Stomach smooth muscle (tissue), 2 donors: ENCODE data around the gene RBM12.

Source experiments
- H3K27ac ChIP-seq: one replicate; pipeline ENCODE4 v1.7.0; 2013; ENCODE audit warnings: mild to moderate bottlenecking, low read length, inconsistent platforms
- H3K27me3 ChIP-seq, 2 donors: one replicate each; pipeline ENCODE4 v1.7.0; 2013; ENCODE audit warnings: low read length in 2 of 2; ENCODE audit not compliant: insufficient read depth in 2 of 2, control insufficient read depth in 1 of 2
- H3K36me3 ChIP-seq, 2 donors: one replicate each; pipeline ENCODE4 v1.7.0; 2013; ENCODE audit warnings: low read length in 2 of 2; ENCODE audit not compliant: control insufficient read depth in 2 of 2, insufficient read depth in 2 of 2
- H3K4me1 ChIP-seq: one replicate; pipeline ENCODE4 v1.7.0; 2013; ENCODE audit warnings: low read length; ENCODE audit not compliant: control insufficient read depth, insufficient read depth
- H3K4me3 ChIP-seq, 2 donors: one replicate each; pipeline ENCODE4 v1.7.0; 2013; ENCODE audit warnings: low read length in 2 of 2
- H3K9ac ChIP-seq, 2 donors: one replicate each; pipeline ENCODE4 v1.7.0; 2013; ENCODE audit warnings: low read length in 2 of 2, mild to moderate bottlenecking in 1 of 2
- H3K9me3 ChIP-seq, 2 donors: one replicate each; pipeline ENCODE4 v1.7.0; 2013; ENCODE audit warnings: low read length in 2 of 2; ENCODE audit not compliant: control insufficient read depth in 2 of 2
- donor health status: healthy.
- donor health status: Pancreatic carcinoma.

The RBM12 gene

DNA sequence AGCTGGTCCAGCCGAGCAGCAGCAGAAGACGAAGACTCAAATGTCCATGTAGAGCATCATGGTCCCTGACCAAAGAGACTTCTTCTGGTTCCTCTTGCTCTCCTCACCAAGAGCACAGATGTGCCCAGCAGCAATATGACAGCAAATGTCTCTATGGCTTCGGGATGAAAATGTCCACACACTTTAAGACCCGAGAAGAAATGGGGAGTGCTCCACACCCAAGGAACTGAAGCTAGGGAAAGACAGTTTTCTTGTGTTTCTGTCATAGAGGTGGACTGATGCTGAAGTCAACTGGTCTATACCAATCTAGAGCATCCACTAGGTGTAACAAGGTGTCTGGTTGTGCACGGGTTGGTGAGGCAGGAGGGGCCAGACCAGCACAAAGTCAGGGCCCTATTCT, 4.5 kb upstream of the RBM12 start:
- Histone ChIP-seq H3K9me3 (no peaks in the 10 kb centered on the region), H3K36me3 (peaks cover 41% of the 10 kb centered on the region in 2 donors)

GRCh38 chr20:35665949-35666288, 1.2 kb upstream of the RBM12 start:
- Histone ChIP-seq H3K9me3 (no peaks in the 10 kb centered on the region), H3K4me3 (no peak overlapping the region), H3K9ac (no peak overlapping the region), H3K4me1 (peaks cover 7% of the 10 kb centered on the region), H3K27ac (no peak overlapping the region), H3K36me3 (peaks cover 21 to 22% of the 10 kb centered on the region in 2 donors), H3K27me3 (no peaks in the 10 kb centered on the region)

More for the DNA sequence above, 4.5 kb upstream of the RBM12 start:
- no peaks in the 10 kb centered on the region for H3K27me3 ChIP-seq
- no peaks in the 10 kb centered on the region for H3K4me1 ChIP-seq
- H3K4me3 ChIP-seq = no peak overlapping the region
- H3K27ac ChIP-seq = no peak overlapping the region
- no peak overlapping the region for H3K9ac ChIP-seq

DNA sequence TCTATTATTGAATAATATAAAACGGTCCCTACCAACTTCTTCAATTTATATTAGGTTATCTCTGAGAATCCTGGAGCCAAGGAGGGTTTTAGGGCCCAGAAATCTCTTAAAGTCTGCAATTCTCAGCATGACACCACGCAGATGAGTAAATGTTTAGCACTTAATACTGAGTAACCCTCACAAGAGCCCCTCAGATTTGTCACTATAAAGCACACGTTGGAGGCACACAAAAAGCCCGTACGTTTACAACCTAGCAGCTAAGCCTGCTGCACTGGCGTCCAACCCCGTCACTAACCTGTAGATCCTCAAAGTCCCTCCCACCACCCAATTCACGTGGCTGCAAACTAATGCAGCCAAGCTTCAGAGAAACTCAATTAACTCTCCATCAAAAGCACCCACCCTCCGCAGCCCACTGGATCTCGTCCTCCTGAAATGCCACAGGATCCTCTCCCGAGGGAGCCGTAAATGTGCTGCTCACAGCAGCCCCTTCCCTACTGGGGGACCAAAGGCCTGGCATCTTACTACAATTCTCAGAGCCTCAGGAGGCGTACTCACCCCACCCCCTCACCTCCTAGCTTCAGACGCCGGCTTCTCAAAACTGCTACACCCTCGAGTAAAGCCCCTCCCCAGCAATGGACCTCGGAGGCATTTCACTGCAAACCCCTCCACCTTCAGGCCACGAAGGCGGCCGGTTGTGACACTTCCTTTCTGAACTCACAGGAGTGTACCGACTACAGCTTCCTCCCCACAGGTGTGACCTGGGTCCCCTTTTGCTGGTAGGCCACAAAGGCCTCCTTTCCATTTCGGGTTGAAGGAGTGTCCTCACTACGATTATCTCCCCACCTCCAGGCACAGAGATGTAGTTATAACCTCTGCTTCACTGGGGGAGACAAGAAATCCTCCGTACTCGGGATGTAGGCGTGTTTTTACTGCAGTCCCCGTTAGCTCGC, 909 bp downstream of the RBM12 start:
- Histone ChIP-seq H3K36me3 (peaks cover 1 to 2% of the 10 kb centered on the region in 2 donors), H3K4me3 (peak overlapping the region; percentile 97 to 99), H3K9ac (peak overlapping the region; percentile 95 to 99), H3K9me3 (no peaks in the 10 kb centered on the region), H3K4me1 (peaks cover 7% of the 10 kb centered on the region), H3K27ac (peak overlapping the region; percentile 96), H3K27me3 (no peaks in the 10 kb centered on the region)

GRCh38 chr20:35662551-35662950, 2.1 kb downstream of the RBM12 start:
- Histone ChIP-seq H3K9ac (peak overlapping the region in 1 of 2 donors; percentile 95), H3K4me3 (peak overlapping the region; percentile 97 to 99), H3K9me3 (no peaks in the 10 kb centered on the region), H3K36me3 (no peaks in the 10 kb centered on the region), H3K27me3 (no peaks in the 10 kb centered on the region), H3K27ac (no peak overlapping the region), H3K4me1 (peaks cover 7% of the 10 kb centered on the region)

GRCh38 chr20:35661908-35662307, 2.8 kb downstream of the RBM12 start:
- Histone ChIP-seq H3K27ac (no peak overlapping the region), H3K4me1 (peaks cover 7% of the 10 kb centered on the region), H3K4me3 (peak overlapping the region in 1 of 2 donors; percentile 97), H3K27me3 (no peaks in the 10 kb centered on the region), H3K36me3 (no peaks in the 10 kb centered on the region), H3K9me3 (no peaks in the 10 kb centered on the region), H3K9ac (no peak overlapping the region)

GRCh38 chr20:35661053-35661452, 3.6 kb downstream of the RBM12 start:
- Histone ChIP-seq H3K36me3 (no peaks in the 10 kb centered on the region), H3K4me3 (no peak overlapping the region), H3K27me3 (no peaks in the 10 kb centered on the region), H3K4me1 (peaks cover 7% of the 10 kb centered on the region), H3K9ac (no peak overlapping the region), H3K9me3 (no peaks in the 10 kb centered on the region), H3K27ac (no peak overlapping the region)

DNA sequence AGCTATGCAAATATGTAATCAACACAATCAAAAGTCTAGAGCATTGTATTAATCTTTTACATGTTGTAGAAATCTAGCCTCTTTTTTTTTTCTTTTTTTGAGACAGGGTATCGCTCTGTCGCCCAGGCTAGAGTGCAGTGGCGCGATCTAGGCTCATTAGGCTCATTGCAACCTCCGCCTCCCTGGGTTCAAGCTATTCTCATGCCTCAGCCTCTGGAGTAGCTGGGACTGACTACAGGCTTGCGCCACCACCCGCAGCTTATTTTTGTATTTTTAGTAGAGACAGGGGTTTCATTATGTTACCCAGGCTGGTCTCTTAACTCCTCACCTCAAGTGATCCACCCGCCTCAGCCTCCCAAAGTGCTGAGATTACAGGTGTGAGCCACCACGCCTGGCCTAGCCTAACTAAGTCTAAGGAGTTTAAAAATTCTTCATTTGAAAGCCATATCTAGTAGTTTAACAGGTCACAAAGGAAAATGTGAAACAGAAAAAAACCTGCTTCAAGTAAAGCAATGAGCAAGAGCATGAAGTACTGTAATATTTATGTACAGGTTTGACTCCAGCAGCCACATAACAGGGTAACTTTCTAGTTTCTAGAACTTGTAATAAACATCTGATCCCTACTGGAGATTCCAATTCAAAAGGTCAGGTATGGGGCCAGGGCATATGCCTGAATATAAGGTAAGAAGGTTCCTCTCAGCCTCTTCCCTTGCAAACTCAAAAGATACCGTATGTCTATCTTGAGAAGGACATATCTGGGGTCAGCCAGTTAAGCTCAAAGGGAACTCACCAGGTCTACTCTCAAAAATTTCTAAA, 4.4 kb downstream of the RBM12 start:
- Histone ChIP-seq H3K27ac (no peak overlapping the region), H3K9ac (no peak overlapping the region), H3K27me3 (no peaks in the 10 kb centered on the region), H3K4me3 (no peak overlapping the region), H3K36me3 (peaks cover 0 to under 1% of the 10 kb centered on the region in 2 donors), H3K4me1 (peaks cover 7% of the 10 kb centered on the region), H3K9me3 (no peaks in the 10 kb centered on the region)

DNA sequence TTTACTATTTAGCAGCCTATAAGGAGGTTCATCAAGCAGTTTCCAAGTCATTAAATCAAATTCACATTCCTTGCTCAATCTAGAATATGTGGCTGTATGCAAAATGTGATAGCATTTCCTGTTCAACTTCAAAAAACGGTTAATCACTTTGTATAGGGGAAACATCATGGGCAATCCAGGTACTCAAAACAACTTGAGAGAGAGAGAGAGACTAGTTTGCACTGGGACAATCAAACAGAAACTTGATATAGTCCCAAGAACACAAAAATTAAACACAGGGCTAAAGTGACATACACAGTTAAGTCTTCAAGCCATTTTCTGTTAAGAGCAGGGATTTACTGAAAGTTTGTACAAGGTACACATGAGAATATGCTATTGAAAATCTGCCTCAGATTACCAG, 7.4 kb downstream of the RBM12 start:
- no peak overlapping the region for H3K4me3 ChIP-seq
- H3K9me3 ChIP-seq = no peaks in the 10 kb centered on the region
- H3K9ac ChIP-seq = no peak overlapping the region
- H3K4me1 ChIP-seq = peaks cover 4% of the 10 kb centered on the region
- H3K27me3 ChIP-seq = no peaks in the 10 kb centered on the region
- peaks cover 19 to 20% of the 10 kb centered on the region in 2 donors for H3K36me3 ChIP-seq
- H3K27ac ChIP-seq = no peak overlapping the region

DNA sequence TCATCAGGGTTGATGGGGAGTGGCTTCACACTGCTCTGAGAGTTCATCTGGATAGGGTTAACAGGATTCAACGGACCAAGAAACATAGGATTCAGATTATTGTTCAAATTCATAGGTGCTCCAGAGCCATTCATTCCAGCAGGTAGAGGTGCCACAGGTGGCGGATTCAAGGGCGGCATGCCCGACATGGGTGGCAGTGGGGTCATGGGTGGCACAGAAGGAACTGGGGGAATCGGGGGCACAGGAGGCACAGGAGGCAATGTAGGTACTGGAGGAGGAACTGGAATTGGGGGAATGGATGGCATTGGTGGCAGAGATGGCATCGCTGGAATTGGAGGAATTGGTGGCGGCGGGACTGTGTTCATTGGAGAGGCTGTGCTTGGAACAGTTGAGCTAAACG, 10.3 kb downstream of the RBM12 start:
- H3K9me3 ChIP-seq = no peaks in the 10 kb centered on the region
- no peak overlapping the region for H3K4me3 ChIP-seq
- no peak overlapping the region for H3K27ac ChIP-seq
- no peaks in the 10 kb centered on the region for H3K27me3 ChIP-seq
- no peak overlapping the region for H3K9ac ChIP-seq
- peaks cover 19 to 20% of the 10 kb centered on the region in 2 donors for H3K36me3 ChIP-seq
- H3K4me1 ChIP-seq = peaks cover 4% of the 10 kb centered on the region

DNA sequence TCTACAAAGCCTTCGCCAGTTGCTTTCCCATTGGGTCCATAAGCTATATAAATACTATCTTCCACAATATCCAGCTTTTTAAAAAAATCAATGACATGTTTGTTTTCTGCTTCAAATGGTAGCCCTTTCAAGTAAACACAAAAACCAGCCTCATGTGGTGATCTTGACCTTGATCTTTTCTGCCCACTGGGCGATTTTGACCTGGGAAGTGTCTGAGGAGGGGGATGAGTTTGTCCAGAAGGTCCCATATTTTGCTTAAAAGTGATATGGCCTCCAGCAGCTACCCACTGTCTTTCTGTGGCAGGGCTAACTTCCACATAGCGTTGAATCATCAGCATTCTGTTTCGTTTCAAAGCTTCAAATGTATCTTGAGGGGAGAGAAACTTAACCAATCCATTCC, 10.8 kb downstream of the RBM12 start:
- Histone ChIP-seq H3K9ac (no peak overlapping the region), H3K27ac (no peak overlapping the region), H3K4me1 (peaks cover 9% of the 10 kb centered on the region), H3K36me3 (peaks cover 19 to 20% of the 10 kb centered on the region in 2 donors), H3K27me3 (no peaks in the 10 kb centered on the region), H3K9me3 (no peaks in the 10 kb centered on the region), H3K4me3 (no peak overlapping the region)
